Umbilical cord (tissue), 2 donors: ENCODE results near the gene RAPGEF4. TPM values are rescaled to one million over a fixed set of nuclear protein-coding genes. Genes with fewer than 3 reads are reported as not detected.
A peak's percentile ranks its signal among the peaks of the same experiment; 100 is the strongest.

Experiments
- DNase-seq: peaks from one replicate; pipeline ENCODE4 v3.0.0-alpha.2; 2015; ENCODE audit warnings: low spot score
- total RNA-seq: library from RNA; depleted of rRNA; stranded (reverse); fragments of >200 nt; gene quantifications from one replicate; pipeline ENCODE4 v1.2.3, GENCODE V29; 2014; ENCODE audit warnings: low replicate concordance; ENCODE audit not compliant: insufficient read depth

The RAPGEF4 gene
- total RNA-seq, 1 donor from 2014 or later = 19.0 TPM

- no peak for DNase-seq
Observed at GRCh38 chr2:172937884-172938712, 202.5 kb downstream of the RAPGEF4 start.

- DNase-seq = no peak
Observed at GRCh38 chr2:172938713-172939375, 203.2 kb downstream of the RAPGEF4 start.

GRCh38 chr2:172943539-172943938, 207.9 kb downstream of the RAPGEF4 start:
- no peak for DNase-seq

GRCh38 chr2:172944022-172944793, 208.6 kb downstream of the RAPGEF4 start:
- DNase-seq = no peak

GRCh38 chr2:172944794-172945509, 209.3 kb downstream of the RAPGEF4 start:
- DNase-seq = no peak

GRCh38 chr2:172945510-172945850, 209.8 kb downstream of the RAPGEF4 start:
- DNase-seq = no peak

GRCh38 chr2:172947461-172948153, 212.0 kb downstream of the RAPGEF4 start:
- no peak for DNase-seq

GRCh38 chr2:172949522-172949921, 213.9 kb downstream of the RAPGEF4 start:
- DNase-seq = no peak

- no peak for DNase-seq
Observed at GRCh38 chr2:172950565-172950964, 214.9 kb downstream of the RAPGEF4 start.

GRCh38 chr2:172951554-172951953, 215.9 kb downstream of the RAPGEF4 start:
- no peak for DNase-seq

GRCh38 chr2:172953411-172953810, 217.8 kb downstream of the RAPGEF4 start:
- no peak for DNase-seq

GRCh38 chr2:172953970-172954852, 218.6 kb downstream of the RAPGEF4 start:
- peak; percentile 71 for DNase-seq

- no peak for DNase-seq
Observed at GRCh38 chr2:172955587-172955986, 219.9 kb downstream of the RAPGEF4 start.

- no peak for DNase-seq
Observed at GRCh38 chr2:172957734-172958133, 222.1 kb downstream of the RAPGEF4 start.

- DNase-seq = no peak
Observed at GRCh38 chr2:172962082-172962481, 226.4 kb downstream of the RAPGEF4 start.

GRCh38 chr2:172962824-172963223, 227.2 kb downstream of the RAPGEF4 start:
- DNase-seq = no peak

- DNase-seq = no peak
Observed at GRCh38 chr2:172964511-172965139, 229.0 kb downstream of the RAPGEF4 start.

GRCh38 chr2:172965433-172966212, 230.0 kb downstream of the RAPGEF4 start:
- DNase-seq = no peak
